GM23338 (cell line): ENCODE measurements around the gene MYOT.

ENCODE experiments used
- CREB1 ChIP-seq: fragments of 250-450 bp; sonication (Bioruptor Pico); IDR thresholded peaks from 2 replicates; pipeline ENCODE4 v1.5.0; 2020; ENCODE audit warnings: low read depth, mild to moderate bottlenecking, moderate library complexity
- CTCF ChIP-seq, 2 experiments: fragments of 200-600 bp in 1 of 2; sonication (generic) in 1 of 2; conservative IDR thresholded peaks; 2 replicates each; pipeline versions ENCODE4 v1.5.1 to v1.6.1; 2016 to 2017; ENCODE audit warnings: antibody characterized with exemption in 2 of 2, low read depth in 2 of 2, mild to moderate bottlenecking in 2 of 2, moderate library complexity in 1 of 2
- ETS1 ChIP-seq: IDR thresholded peaks from 2 replicates; pipeline ENCODE4 v1.6.1; 2016; ENCODE audit warnings: antibody characterized with exemption
- EZH2 ChIP-seq: fragments of 200-600 bp; sonication (generic); IDR thresholded peaks from one replicate; pipeline ENCODE4 v1.8.0; 2017; ENCODE audit warnings: antibody characterized with exemption, mild to moderate bottlenecking, low read depth; ENCODE audit not compliant: unreplicated experiment
- EZH2phosphoT487 ChIP-seq: fragments of 200-600 bp; sonication (generic); IDR thresholded peaks from one replicate; pipeline ENCODE4 v1.8.1; 2018; ENCODE audit warnings: antibody characterized with exemption; ENCODE audit not compliant: unreplicated experiment
- JUNB ChIP-seq: IDR thresholded peaks from one replicate; pipeline ENCODE4 v1.6.1; 2016; ENCODE audit warnings: antibody characterized with exemption; ENCODE audit not compliant: unreplicated experiment
- NANOG ChIP-seq: IDR thresholded peaks from 2 replicates; pipeline ENCODE4 v1.6.1; 2016; ENCODE audit warnings: antibody characterized with exemption, borderline replicate concordance
- POLR2AphosphoS5 ChIP-seq: IDR thresholded peaks from 2 replicates; pipeline ENCODE4 v1.6.1; 2016; ENCODE audit warnings: antibody characterized with exemption, low read depth
- REST ChIP-seq: IDR thresholded peaks from one replicate; pipeline ENCODE4 v1.6.1; 2018; ENCODE audit warnings: antibody characterized with exemption; ENCODE audit not compliant: unreplicated experiment
- STAT1 ChIP-seq: IDR thresholded peaks from one replicate; pipeline ENCODE4 v1.6.1; 2016; ENCODE audit warnings: antibody characterized with exemption; ENCODE audit not compliant: unreplicated experiment
- ZNF331 ChIP-seq: fragments of 250-450 bp; sonication (Bioruptor Pico); IDR thresholded peaks from 2 replicates; pipeline ENCODE4 v1.5.0; 2020; ENCODE audit warnings: low read depth, mild to moderate bottlenecking, moderate library complexity

- TF ChIP-seq EZH2 (no peak), CTCF (conservative IDR thresholded peaks at IDR 0.05; ENCODE audit: low read depth in 2 of 2) (no peak), REST (no peak), POLR2AphosphoS5 (no peak), ETS1 (no peak), STAT1 (no peak), ZNF331 (CRISPR knock-in tag) (no peak), NANOG (no peak), EZH2phosphoT487 (no peak), JUNB (no peak), CREB1 (CRISPR knock-in tag) (no peak)
Observed at GRCh38 chr5:137836997-137837396, 30.7 kb upstream of the MYOT start.
